H1 (cell line): ENCODE data around the gene PPFIA2. TPM values are rescaled to one million over a fixed set of nuclear protein-coding genes. Genes with fewer than 3 reads are reported as not detected.

Experiments
- CTCF ChIA-PET: fragments of 300-600 bp; sonication (Branson Sonifier 250); formaldehyde crosslinking; loops from one replicate; lab custom pipeline; 2021; ENCODE audit not compliant: partially characterized antibody; lab: Charles Lee
- POLR2A ChIA-PET: fragments of 300-600 bp; sonication (Branson Sonifier 250); formaldehyde crosslinking; loops from one replicate; lab custom pipeline; 2021; ENCODE audit warnings: inconsistent platforms; ENCODE audit not compliant: partially characterized antibody; lab: Charles Lee
- DNase-seq, 2 experiments: peaks; one replicate each; pipeline versions ENCODE4 v3.0.0 to v3.0.0-alpha.2; 2010 to 2022; ENCODE audit warnings: low spot score in 2 of 2, low read depth in 1 of 2, mixed read lengths in 1 of 2
- FAIRE-seq: peaks from 2 replicates; lab custom pipeline; 2011; peaks lifted over from hg19 to GRCh38; lab: Jason Lieb, UNC
- H2AFZ ChIP-seq: 2 replicates; pipeline ENCODE4 v1.8.1; 2012; ENCODE audit warnings: low read length, inconsistent platforms
- H2AK5ac ChIP-seq: 2 replicates; pipeline ENCODE4 v1.6.1; 2013; ENCODE audit warnings: low read depth, low read length
- H2BK120ac ChIP-seq: replicated peaks from 2 replicates; pipeline ENCODE3; 2013; ENCODE audit warnings: low read depth, low read length, inconsistent platforms
- H2BK12ac ChIP-seq: 2 replicates; pipeline ENCODE4 v1.6.1; 2013; ENCODE audit warnings: low read depth, low read length
- H2BK15ac ChIP-seq: 2 replicates; pipeline ENCODE4 v1.6.1; 2013; ENCODE audit warnings: low read length
- H2BK20ac ChIP-seq: 2 replicates; pipeline ENCODE4 v1.6.1; 2013; ENCODE audit warnings: low read length
- H2BK5ac ChIP-seq: 2 replicates; pipeline ENCODE4 v1.6.1; 2013; ENCODE audit warnings: low read depth, low read length
- H3K14ac ChIP-seq: 2 replicates; pipeline ENCODE4 v1.6.1; 2013; ENCODE audit warnings: inconsistent platforms; ENCODE audit not compliant: insufficient read length
- H3K18ac ChIP-seq: 2 replicates; pipeline ENCODE4 v1.6.1; 2013; ENCODE audit warnings: low read length; ENCODE audit errors: extremely low read depth
- H3K23ac ChIP-seq: 2 replicates; pipeline ENCODE4 v1.6.1; 2013; ENCODE audit warnings: inconsistent platforms; ENCODE audit not compliant: insufficient read length
- H3K23me2 ChIP-seq: 2 replicates; pipeline ENCODE4 v1.6.1; 2013; ENCODE audit warnings: low read depth, low read length
- H3K27ac ChIP-seq: 2 replicates; pipeline ENCODE4 v1.6.1; 2011; ENCODE audit warnings: low read depth, low read length, inconsistent platforms
- H3K27me3 ChIP-seq, 4 experiments: replicated peaks in 1 of 4; 1 replicate in 1 of 4; 2 replicates in 3 of 4; pipeline versions ENCODE4 v1.6.1 to v1.8.1; 2011 to 2013; ENCODE audit warnings: low read length in 3 of 4, mild to moderate bottlenecking in 3 of 4, inconsistent platforms in 2 of 4, mixed read lengths in 2 of 4, moderate library complexity in 1 of 4; ENCODE audit not compliant: control insufficient read depth in 3 of 4, insufficient read depth in 3 of 4; ENCODE audit errors: extremely low read depth in 1 of 4
- H3K36me3 ChIP-seq, 4 experiments: 2 replicates each; pipeline versions ENCODE4 v1.6.1 to v1.8.1; 2011 to 2013; ENCODE audit warnings: mild to moderate bottlenecking in 4 of 4, low read length in 3 of 4, moderate library complexity in 2 of 4, control low read depth in 1 of 4, inconsistent platforms in 1 of 4; ENCODE audit not compliant: insufficient read depth in 4 of 4, control insufficient read depth in 2 of 4
- H3K4ac ChIP-seq: replicated peaks from 2 replicates; pipeline ENCODE3; 2013; ENCODE audit warnings: low read length, low read depth, mixed read lengths, inconsistent platforms; ENCODE audit not compliant: insufficient read length
- H3K4me1 ChIP-seq, 4 experiments: replicated peaks in 1 of 4; 1 replicate in 1 of 4; 2 replicates in 3 of 4; pipeline versions ENCODE4 v1.6.1 to v1.8.1; 2011 to 2013; ENCODE audit warnings: low read length in 3 of 4, inconsistent platforms in 2 of 4, mixed read lengths in 1 of 4; ENCODE audit not compliant: insufficient read depth in 4 of 4, control insufficient read depth in 3 of 4
- H3K4me2 ChIP-seq, 2 experiments: 2 replicates each; pipeline versions ENCODE4 v1.6.1 to v1.8.1; 2011 to 2013; ENCODE audit warnings: low read depth in 2 of 2, low read length in 2 of 2, control low read depth in 1 of 2, inconsistent platforms in 1 of 2, mild to moderate bottlenecking in 1 of 2; ENCODE audit not compliant: insufficient read depth in 1 of 2
- H3K4me3 ChIP-seq, 4 experiments: fragments of 200-600, 300-600 bp in 1 of 4; sonication (generic), shearing (Covaris generic), sonication (Bioruptor Twin) in 1 of 4; 2 replicates each; pipeline versions ENCODE4 v1.5.1 to v1.8.1; 2011 to 2016; ENCODE audit warnings: low read length in 4 of 4, low read depth in 3 of 4, control low read depth in 2 of 4, inconsistent platforms in 2 of 4, mild to moderate bottlenecking in 2 of 4, mixed read lengths in 1 of 4, moderate library complexity in 1 of 4; ENCODE audit not compliant: insufficient read depth in 2 of 4; ENCODE audit errors: extremely low read depth in 1 of 4
- H3K56ac ChIP-seq: replicated peaks from 2 replicates; pipeline ENCODE3; 2013; ENCODE audit warnings: low read depth, mild to moderate bottlenecking, mixed read lengths, low read length, inconsistent platforms; ENCODE audit not compliant: insufficient read length
- H3K79me1 ChIP-seq: 2 replicates; pipeline ENCODE4 v1.6.1; 2013; ENCODE audit warnings: low read depth, low read length, control low read depth
- H3K79me2 ChIP-seq, 2 experiments: 2 replicates each; pipeline versions ENCODE4 v1.6.1 to v1.8.1; 2012 to 2013; ENCODE audit warnings: low read length in 2 of 2, mild to moderate bottlenecking in 2 of 2, inconsistent platforms in 1 of 2; ENCODE audit not compliant: insufficient read depth in 2 of 2, control insufficient read depth in 1 of 2
- H3K9ac ChIP-seq, 4 experiments: replicated peaks in 1 of 4; 1 replicate in 1 of 4; 2 replicates in 3 of 4; pipeline versions ENCODE4 v1.6.1 to v1.8.1; 2011 to 2013; ENCODE audit warnings: low read depth in 3 of 4, low read length in 3 of 4, control low read depth in 2 of 4, mild to moderate bottlenecking in 2 of 4, moderate library complexity in 2 of 4, inconsistent platforms in 1 of 4; ENCODE audit errors: extremely low read depth in 1 of 4
- H3K9me3 ChIP-seq, 2 experiments: 2 replicates each; pipeline versions ENCODE4 v1.6.1 to v1.8.1; 2012 to 2013; ENCODE audit warnings: mild to moderate bottlenecking in 2 of 2, moderate library complexity in 2 of 2, control low read depth in 1 of 2, inconsistent platforms in 1 of 2, low read depth in 1 of 2, low read length in 1 of 2, mixed read lengths in 1 of 2; ENCODE audit not compliant: insufficient read depth in 2 of 2
- H4K20me1 ChIP-seq, 2 experiments: replicated peaks in 1 of 2; 2 replicates each; pipeline versions ENCODE3 to v1.8.1; 2011 to 2013; ENCODE audit warnings: inconsistent platforms in 2 of 2, low read length in 2 of 2, mild to moderate bottlenecking in 1 of 2; ENCODE audit not compliant: insufficient read depth in 2 of 2, control insufficient read depth in 1 of 2
- H4K5ac ChIP-seq: 2 replicates; pipeline ENCODE4 v1.6.1; 2013; ENCODE audit warnings: low read length, low read depth, mixed read lengths, inconsistent platforms; ENCODE audit not compliant: insufficient read length
- H4K8ac ChIP-seq: 2 replicates; pipeline ENCODE4 v1.8.0; 2013; ENCODE audit warnings: mild to moderate bottlenecking, moderate library complexity, low read length, inconsistent platforms; ENCODE audit not compliant: insufficient read depth; ENCODE audit errors: extremely low read depth
- H4K91ac ChIP-seq: replicated peaks from 2 replicates; pipeline ENCODE3; 2013; ENCODE audit warnings: low read length, mixed read lengths, inconsistent platforms; ENCODE audit not compliant: insufficient read length
- CTCF ChIP-seq, 3 experiments: IDR thresholded peaks; 1 replicate in 2 of 3; 2 replicates in 1 of 3; pipeline versions ENCODE4 v1.5.1 to v1.6.1; 2011; ENCODE audit warnings: low read length in 3 of 3, mild to moderate bottlenecking in 3 of 3, inconsistent platforms in 2 of 3, low read depth in 1 of 3, moderate library complexity in 1 of 3; ENCODE audit not compliant: insufficient read depth in 1 of 3; ENCODE audit errors: control extremely low read depth in 1 of 3
- EP300 ChIP-seq, 2 experiments: IDR thresholded peaks; 1 replicate in 1 of 2; 2 replicates in 1 of 2; pipeline ENCODE4 v1.6.1; 2011 to 2012; ENCODE audit warnings: low read depth in 2 of 2, low read length in 2 of 2, mild to moderate bottlenecking in 2 of 2, borderline replicate concordance in 1 of 2, inconsistent platforms in 1 of 2, moderate library complexity in 1 of 2
- EZH2 ChIP-seq: fragments of 200-600 bp; sonication (generic); IDR thresholded peaks from 2 replicates; pipeline ENCODE4 v1.7.1; 2012; ENCODE audit warnings: low read depth, mild to moderate bottlenecking, moderate library complexity, low read length, inconsistent platforms; ENCODE audit not compliant: severe bottlenecking
- MAX ChIP-seq: IDR thresholded peaks from 2 replicates; pipeline ENCODE4 v1.6.1; 2012; ENCODE audit warnings: inconsistent platforms
- NRF1 ChIP-seq: IDR thresholded peaks from 2 replicates; pipeline ENCODE4 v1.6.1; 2011; ENCODE audit warnings: mild to moderate bottlenecking, low read depth, low read length, improper control_type of control experiment
- RAD21 ChIP-seq, 2 experiments: IDR thresholded peaks in 1 of 2; conservative IDR thresholded peaks in 1 of 2; 2 replicates each; pipeline ENCODE4 v1.6.1; 2011; ENCODE audit warnings: low read depth in 2 of 2, low read length in 2 of 2, improper control_type of control experiment in 1 of 2, inconsistent platforms in 1 of 2, mild to moderate bottlenecking in 1 of 2, moderate library complexity in 1 of 2
- TCF12 ChIP-seq: IDR thresholded peaks from 2 replicates; pipeline ENCODE4 v1.6.1; 2011; ENCODE audit warnings: low read depth, mild to moderate bottlenecking, low read length
- WGBS, 2 experiments: shearing (Covaris generic) in 1 of 2; methylation state at CpG; one replicate each; pipeline versions ENCODE4 v1.1.6 to v1.1.7; 2013 to 2015; ENCODE audit warnings: low lambda C conversion rate in 2 of 2, mixed read lengths in 2 of 2, inconsistent platforms in 1 of 2, low coverage in 1 of 2, missing lambda C conversion rate in 1 of 2; ENCODE audit not compliant: insufficient replicate concordance in 2 of 2, insufficient coverage in 1 of 2, insufficient read length in 1 of 2; ENCODE audit errors: extremely low coverage in 1 of 2, missing lambda C conversion rate in 1 of 2; 5-methylcytosine and 5-hydroxymethylcytosine counted together
- polyA plus RNA-seq, 7 experiments: library from polyadenylated mRNA; depleted of rRNA in 3 of 7; stranded (reverse) in 5 of 7; unstranded in 2 of 7; fragments of >200 nt in 5 of 7; fragments of 200-250 nt in 2 of 7; gene quantifications; 1 replicate in 5 of 7; 2 replicates in 1 of 7; 4 replicates in 1 of 7; pipeline versions ENCODE4 v1.2.1 to v1.2.3, GENCODE V29; 2011 to 2013; ENCODE audit warnings: missing spikeins in 2 of 7, mixed read lengths in 2 of 7
- total RNA-seq: library from RNA; stranded (reverse); fragmentation: NEBNext Ultra II Directional; extraction: Animal tissue kit (Norgen Biotek cat#: 25700); gene quantifications from 2 replicates; pipeline ENCODE4 v1.2.1, GENCODE V29; 2021

Gene PPFIA2
- total and polyA plus RNA-seq, 2 of the 8 experiments (the other 6 are each of a cell fraction or from before 2014, with no cell fraction given), result 1.2 to 1.8 TPM

GRCh38 chr12:81627336-81628189 lies 131.6 kb downstream of the PPFIA2 start:
- H3K79me2 ChIP-seq, result no peaks in the 10 kb centered on the region
- no peak overlapping the region for H3K23ac ChIP-seq
- no peak overlapping the region for H2BK12ac ChIP-seq
- H3K36me3 ChIP-seq, result no peaks in the 10 kb centered on the region
- no peaks in the 10 kb centered on the region for H3K23me2 ChIP-seq
- POLR2A ChIA-PET, result no interaction called here
- H4K8ac ChIP-seq, result no peak overlapping the region
- H3K9ac ChIP-seq, result no peak overlapping the region
- H4K5ac ChIP-seq, result no peak overlapping the region
- H2BK20ac ChIP-seq, result no peak overlapping the region
- no peaks in the 10 kb centered on the region for H4K20me1 ChIP-seq
- CTCF ChIA-PET, result interaction anchor here (0.6 to 3.1 kb wide), 8 partner anchors 9 to 1433 kb away, joined by 3 to 21 read pairs (median 4); no protein-coding TSS in a partner anchor
- H3K27me3 ChIP-seq, result no peaks in the 10 kb centered on the region
- no peak overlapping the region for H2BK15ac ChIP-seq
- no peak overlapping the region for H3K14ac ChIP-seq
- H3K56ac ChIP-seq, result no peak overlapping the region
- no peak overlapping the region for H2AFZ ChIP-seq
- TF ChIP-seq MAX (no peak), RAD21 (IDR thresholded peaks at IDR 0.05 in 1 of 2, conservative IDR thresholded peaks at IDR 0.05 in 1 of 2; ENCODE audit: low read depth in 2 of 2, low read length in 2 of 2) (peak; percentile 68 to 70), NRF1 (no peak), TCF12 (no peak), EP300 (IDR thresholded peaks at IDR 0.05; ENCODE audit: borderline replicate concordance in 1 of 2, low read depth in 2 of 2, low read length in 2 of 2) (no peak), CTCF (IDR thresholded peaks at IDR 0.05; ENCODE audit: control extremely low read depth in 1 of 3, insufficient read depth in 1 of 3, low read depth in 1 of 3, low read length in 3 of 3) (peak in 2 of 3 experiments; percentile 34 to 54; a peak in 2 of 4 replicates), EZH2 (no peak)
- no peak overlapping the region for H3K4me3 ChIP-seq
- no peak overlapping the region for H2BK120ac ChIP-seq
- WGBS, 2 experiments, result 51% methylated on average over 4 of the region's 4 CpGs; no CpG with 5 or more reads in 1 of the 2 experiments
- FAIRE-seq, result no peak
- H3K18ac ChIP-seq, result no peak overlapping the region
- no peak for DNase-seq
- no peak overlapping the region for H2AK5ac ChIP-seq
- H3K79me1 ChIP-seq, result no peaks in the 10 kb centered on the region
- H4K91ac ChIP-seq, result no peak overlapping the region
- no peak overlapping the region for H3K4ac ChIP-seq
- no peaks in the 10 kb centered on the region for H3K4me1 ChIP-seq
- H2BK5ac ChIP-seq, result no peak overlapping the region
- H3K4me2 ChIP-seq, result no peak overlapping the region
- H3K9me3 ChIP-seq, result no peaks in the 10 kb centered on the region
- H3K27ac ChIP-seq, result no peak overlapping the region
